AG04450 (cell line): ENCODE results near the gene PTPN22. TPM values are rescaled to one million over a fixed set of nuclear protein-coding genes. Genes with fewer than 3 reads are reported as not detected.
A peak's percentile ranks its signal among the peaks of the same experiment; 100 is the strongest.

ENCODE experiments used
- CTCF ChIA-PET: fragments of 300-600, 350-600 bp; formaldehyde crosslinking; extraction: SDS; loops from one replicate; lab custom pipeline; 2022; ENCODE audit warnings: antibody characterized with exemption, inconsistent platforms; lab: Charles Lee
- POLR2A ChIA-PET: fragments of 350-600 bp; formaldehyde crosslinking; extraction: SDS; loops from one replicate; lab custom pipeline; 2021; ENCODE audit warnings: antibody characterized with exemption, inconsistent platforms; lab: Yijun Ruan, JAX
- DNase-seq: peaks from one replicate; pipeline ENCODE4 v3.0.0-alpha.2; 2011; ENCODE audit warnings: low read depth, low spot score
- H3K27ac ChIP-seq: one replicate; pipeline ENCODE4 v1.5.1; 2012; ENCODE audit warnings: low read depth, low read length, control low read depth
- H3K27me3 ChIP-seq: one replicate; pipeline ENCODE4 v1.6.0; 2012; ENCODE audit warnings: low read length; ENCODE audit not compliant: control insufficient read depth, insufficient read depth
- H3K4me3 ChIP-seq: 2 replicates; pipeline ENCODE4 v1.5.1; 2011; ENCODE audit warnings: mild to moderate bottlenecking, low read depth, low read length, control low read depth
- H3K9me3 ChIP-seq: 2 replicates; pipeline ENCODE4 v1.5.1; 2012; ENCODE audit warnings: low read length; ENCODE audit not compliant: control insufficient read depth, insufficient read depth
- polyA plus RNA-seq: library from polyadenylated mRNA; depleted of rRNA; stranded (reverse); fragments of >200 nt; gene quantifications from 2 replicates; pipeline ENCODE4 v1.2.3, GENCODE V29; 2011
- TF ChIP-seq, protein P1 (sequence below): IDR thresholded peaks from 2 replicates; pipeline ENCODE4 v1.5.1; 2011; ENCODE audit warnings: low read depth, low read length, control low read depth, inconsistent platforms

The PTPN22 gene
- polyA plus RNA-seq, 1 experiment: 0.17 TPM

- no peak for DNase-seq
- CTCF ChIA-PET: no interaction called here
Measured at GRCh38 chr1:113805639-113806038, 65.9 kb downstream of the PTPN22 start.

GRCh38 chr1:113805256-113805531 lies 66.3 kb downstream of the PTPN22 start:
- Histone ChIP-seq H3K4me3 (no peak overlapping the region), H3K27ac (peak overlapping the region; percentile 54), H3K9me3 (no peaks in the 10 kb centered on the region), H3K27me3 (no peaks in the 10 kb centered on the region)
- ChIA-PET CTCF (interaction anchor here (1.2 kb wide), 1 partner anchor 14 kb away, joined by 3 read pairs; no protein-coding TSS in a partner anchor), POLR2A (interaction anchor here (0.6 kb wide), 1 partner anchor 729 kb away, joined by 3 read pairs; no protein-coding TSS in a partner anchor)
- DNase-seq: no peak
- TF ChIP-seq, protein P1, sequence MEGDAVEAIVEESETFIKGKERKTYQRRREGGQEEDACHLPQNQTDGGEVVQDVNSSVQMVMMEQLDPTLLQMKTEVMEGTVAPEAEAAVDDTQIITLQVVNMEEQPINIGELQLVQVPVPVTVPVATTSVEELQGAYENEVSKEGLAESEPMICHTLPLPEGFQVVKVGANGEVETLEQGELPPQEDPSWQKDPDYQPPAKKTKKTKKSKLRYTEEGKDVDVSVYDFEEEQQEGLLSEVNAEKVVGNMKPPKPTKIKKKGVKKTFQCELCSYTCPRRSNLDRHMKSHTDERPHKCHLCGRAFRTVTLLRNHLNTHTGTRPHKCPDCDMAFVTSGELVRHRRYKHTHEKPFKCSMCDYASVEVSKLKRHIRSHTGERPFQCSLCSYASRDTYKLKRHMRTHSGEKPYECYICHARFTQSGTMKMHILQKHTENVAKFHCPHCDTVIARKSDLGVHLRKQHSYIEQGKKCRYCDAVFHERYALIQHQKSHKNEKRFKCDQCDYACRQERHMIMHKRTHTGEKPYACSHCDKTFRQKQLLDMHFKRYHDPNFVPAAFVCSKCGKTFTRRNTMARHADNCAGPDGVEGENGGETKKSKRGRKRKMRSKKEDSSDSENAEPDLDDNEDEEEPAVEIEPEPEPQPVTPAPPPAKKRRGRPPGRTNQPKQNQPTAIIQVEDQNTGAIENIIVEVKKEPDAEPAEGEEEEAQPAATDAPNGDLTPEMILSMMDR: no peak

More at GRCh38 chr1:113805639-113806038, 65.9 kb downstream of the PTPN22 start:
- Histone ChIP-seq H3K4me3 (no peak overlapping the region), H3K27me3 (no peaks in the 10 kb centered on the region), H3K9me3 (no peaks in the 10 kb centered on the region), H3K27ac (no peak overlapping the region)
- POLR2A ChIA-PET: interaction anchor here (0.6 kb wide), 1 partner anchor 730 kb away, joined by 3 read pairs; no protein-coding TSS in a partner anchor
- TF ChIP-seq, protein P1: no peak

GRCh38 chr1:113804421-113805255 lies 66.9 kb downstream of the PTPN22 start:
- ChIA-PET POLR2A (no interaction called here), CTCF (interaction anchor here (0.6 to 1.2 kb wide), 3 partner anchors 13 to 148 kb away, joined by 3 to 7 read pairs (median 5); no protein-coding TSS in a partner anchor)
- DNase-seq: peak; percentile 52
- TF ChIP-seq, protein P1: no peak
- no peaks in the 10 kb centered on the region for H3K27me3 ChIP-seq
- H3K27ac ChIP-seq: peak overlapping the region; percentile 54
- no peak overlapping the region for H3K4me3 ChIP-seq
- H3K9me3 ChIP-seq: no peaks in the 10 kb centered on the region

GRCh38 chr1:113802367-113803007 lies 69.0 kb downstream of the PTPN22 start:
- CTCF ChIA-PET: no interaction called here
- H3K27ac ChIP-seq: no peak overlapping the region
- H3K27me3 ChIP-seq: no peaks in the 10 kb centered on the region
- TF ChIP-seq, protein P1: no peak
- POLR2A ChIA-PET: no interaction called here
- H3K9me3 ChIP-seq: no peaks in the 10 kb centered on the region
- no peak overlapping the region for H3K4me3 ChIP-seq
- no peak for DNase-seq

- Histone ChIP-seq H3K4me3 (no peak overlapping the region), H3K27me3 (no peaks in the 10 kb centered on the region), H3K27ac (no peak overlapping the region), H3K9me3 (no peaks in the 10 kb centered on the region)
- ChIA-PET CTCF (no interaction called here), POLR2A (interaction anchor here (0.7 kb wide), 1 partner anchor 61 kb away, joined by 4 read pairs; no protein-coding TSS in a partner anchor)
- no peak for DNase-seq
- TF ChIP-seq, protein P1: no peak
Measured at GRCh38 chr1:113800487-113800886, 71.0 kb downstream of the PTPN22 start.
